SH-SY5Y (cell line): ENCODE data around the gene NOVA2.

Source experiments
- GATA2 ChIP-seq: IDR thresholded peaks from 2 replicates; pipeline ENCODE4 v1.6.1; 2011; ENCODE audit warnings: mild to moderate bottlenecking, low read depth, low read length
- GATA3 ChIP-seq: IDR thresholded peaks from 2 replicates; pipeline ENCODE4 v1.6.1; 2011; ENCODE audit warnings: low read depth, mild to moderate bottlenecking, low read length, moderate library complexity

GRCh38 chr19:45952341-45952685, 21.4 kb downstream of the NOVA2 start:
- no peak for TF ChIP-seq GATA2
- TF ChIP-seq GATA3 = no peak
